Stimulated activated CD8-positive, alpha-beta memory T cell treated with anti-CD3 and anti-CD28 coated beads, Interleukin-7, amount 100 ng/mL, for 24 hours (primary cell): Measurements from ENCODE around the gene CISD3.
"Not testable (repeated sequence)": the region's sequence is repeated elsewhere in the genome, so short reads cannot be mapped to it uniquely, and the experiment has no call there.

ENCODE experiments used
- DNase-seq: peaks from one replicate; pipeline ENCODE4 v3.0.0-alpha.2; 2020; ENCODE audit warnings: low read depth

Gene CISD3

GRCh38 chr17:38707678-38708351, 22.3 kb upstream of the CISD3 start:
- DNase-seq: no peak

- DNase-seq: no peak
Measured at GRCh38 chr17:38709104-38709820, 20.9 kb upstream of the CISD3 start.

- no peak for DNase-seq
Measured at GRCh38 chr17:38709864-38710603, 20.1 kb upstream of the CISD3 start.

- no peak for DNase-seq
Measured at GRCh38 chr17:38710604-38710962, 19.6 kb upstream of the CISD3 start.

- no peak for DNase-seq
Measured at GRCh38 chr17:38710985-38711384, 19.2 kb upstream of the CISD3 start.

GRCh38 chr17:38711792-38712571, 18.2 kb upstream of the CISD3 start:
- no peak for DNase-seq

- no peak for DNase-seq
Measured at GRCh38 chr17:38712593-38712992, 17.5 kb upstream of the CISD3 start.

GRCh38 chr17:38713456-38714075, 16.6 kb upstream of the CISD3 start:
- no peak for DNase-seq

- DNase-seq: no peak
Measured at GRCh38 chr17:38715216-38715943, 14.8 kb upstream of the CISD3 start.

- no peak for DNase-seq
Measured at GRCh38 chr17:38716368-38717005, 13.7 kb upstream of the CISD3 start.

GRCh38 chr17:38717139-38717745, 12.9 kb upstream of the CISD3 start:
- DNase-seq: no peak

- DNase-seq: no peak
Measured at GRCh38 chr17:38719289-38719942, 10.7 kb upstream of the CISD3 start.

GRCh38 chr17:38719943-38720641, 10.0 kb upstream of the CISD3 start:
- DNase-seq: no peak

GRCh38 chr17:38720941-38721340, 9.2 kb upstream of the CISD3 start:
- no peak for DNase-seq

- no peak for DNase-seq
Measured at GRCh38 chr17:38721802-38722201, 8.3 kb upstream of the CISD3 start.

- no peak for DNase-seq
Measured at GRCh38 chr17:38724337-38724988, 5.7 kb upstream of the CISD3 start.

GRCh38 chr17:38725066-38725465, 5.1 kb upstream of the CISD3 start:
- no peak for DNase-seq

GRCh38 chr17:38726145-38726544, 4.0 kb upstream of the CISD3 start:
- not testable (repeated sequence) for DNase-seq

GRCh38 chr17:38727736-38728135, 2.4 kb upstream of the CISD3 start:
- peak; percentile 30 for DNase-seq
